ENCODE results near the gene EXOSC2. TPM values are rescaled to one million over a fixed set of nuclear protein-coding genes. Genes with fewer than 3 reads are reported as not detected.
A peak's percentile ranks its signal among the peaks of the same experiment; 100 is the strongest.

EXOSC2 gene
- total and polyA plus RNA-seq, 2 experiments from 2014 or later, result 31.0 to 47.4 TPM

DNA sequence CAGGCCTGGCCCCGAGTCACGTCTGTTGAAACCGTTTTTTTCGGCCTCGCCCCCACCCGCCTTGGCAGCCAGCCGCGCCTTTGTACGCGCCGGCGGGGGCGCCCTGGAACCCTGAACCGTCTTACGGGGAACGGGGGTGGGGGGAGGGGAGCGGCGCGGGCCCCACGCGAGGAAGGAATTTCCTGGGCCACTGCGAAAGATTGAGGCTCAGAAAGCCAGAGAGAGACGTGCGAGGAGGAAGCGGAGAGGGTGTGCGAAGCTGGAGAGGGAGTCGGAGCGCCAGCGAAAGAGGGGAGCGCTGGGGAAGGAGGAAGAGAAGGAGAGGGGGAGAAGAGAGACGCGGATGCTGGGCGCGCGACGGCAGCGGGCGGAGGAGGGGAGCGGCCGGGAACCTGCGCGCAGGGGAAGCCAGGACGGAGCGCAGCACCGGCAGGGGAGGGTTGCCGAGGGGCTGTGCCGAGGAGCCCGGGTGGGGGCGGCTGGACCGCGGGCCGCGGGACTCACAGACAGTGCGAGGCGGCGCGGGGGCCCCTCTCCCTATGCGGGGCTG lies 33.8 kb upstream of the EXOSC2 start:
- H3K9me3 ChIP-seq (ENCODE audit: low read depth), result no peaks in the 10 kb centered on the region
- H3K36me3 ChIP-seq, result no peaks in the 10 kb centered on the region
- no peak overlapping the region for H3K4me3 ChIP-seq
- no peak overlapping the region for H3K27ac ChIP-seq
- peaks cover 100% of the 10 kb centered on the region for H3K27me3 ChIP-seq
- DNase-seq (ENCODE audit: low read depth in 1 of 2, low spot score in 1 of 2), result no peak
- no peaks in the 10 kb centered on the region for H3K4me1 ChIP-seq (ENCODE audit: low read depth)
- TF ChIP-seq, protein P1, sequence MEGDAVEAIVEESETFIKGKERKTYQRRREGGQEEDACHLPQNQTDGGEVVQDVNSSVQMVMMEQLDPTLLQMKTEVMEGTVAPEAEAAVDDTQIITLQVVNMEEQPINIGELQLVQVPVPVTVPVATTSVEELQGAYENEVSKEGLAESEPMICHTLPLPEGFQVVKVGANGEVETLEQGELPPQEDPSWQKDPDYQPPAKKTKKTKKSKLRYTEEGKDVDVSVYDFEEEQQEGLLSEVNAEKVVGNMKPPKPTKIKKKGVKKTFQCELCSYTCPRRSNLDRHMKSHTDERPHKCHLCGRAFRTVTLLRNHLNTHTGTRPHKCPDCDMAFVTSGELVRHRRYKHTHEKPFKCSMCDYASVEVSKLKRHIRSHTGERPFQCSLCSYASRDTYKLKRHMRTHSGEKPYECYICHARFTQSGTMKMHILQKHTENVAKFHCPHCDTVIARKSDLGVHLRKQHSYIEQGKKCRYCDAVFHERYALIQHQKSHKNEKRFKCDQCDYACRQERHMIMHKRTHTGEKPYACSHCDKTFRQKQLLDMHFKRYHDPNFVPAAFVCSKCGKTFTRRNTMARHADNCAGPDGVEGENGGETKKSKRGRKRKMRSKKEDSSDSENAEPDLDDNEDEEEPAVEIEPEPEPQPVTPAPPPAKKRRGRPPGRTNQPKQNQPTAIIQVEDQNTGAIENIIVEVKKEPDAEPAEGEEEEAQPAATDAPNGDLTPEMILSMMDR (IDR thresholded peaks at IDR 0.05; ENCODE audit: low read depth, low read length), result no peak

DNA sequence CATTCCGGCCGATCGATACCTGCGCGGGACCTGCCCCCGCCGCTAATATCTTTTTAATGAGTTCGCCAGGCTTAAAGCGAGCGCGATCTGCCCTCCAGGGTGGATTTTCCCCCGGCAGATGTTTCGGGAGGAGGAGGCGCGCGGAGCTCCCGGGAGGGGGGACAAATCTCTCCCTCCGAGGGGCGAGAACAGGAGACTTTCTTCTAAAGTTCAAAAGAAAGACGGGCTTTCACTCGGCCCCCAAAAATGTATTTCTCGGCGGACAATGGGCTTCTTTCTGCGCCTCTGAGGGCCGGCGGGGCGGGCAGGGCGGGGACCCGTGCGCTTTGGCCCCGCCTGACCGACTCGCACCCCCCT lies 33.3 kb upstream of the EXOSC2 start:
- Histone ChIP-seq H3K9me3 (ENCODE audit: low read depth) (no peaks in the 10 kb centered on the region), H3K27ac (no peak overlapping the region), H3K27me3 (peaks cover 100% of the 10 kb centered on the region), H3K4me1 (ENCODE audit: low read depth) (no peaks in the 10 kb centered on the region), H3K36me3 (no peaks in the 10 kb centered on the region), H3K4me3 (no peak overlapping the region)
- no peak for DNase-seq (ENCODE audit: low read depth in 1 of 2, low spot score in 1 of 2)
- TF ChIP-seq, protein P1 (IDR thresholded peaks at IDR 0.05; ENCODE audit: low read depth, low read length), result no peak

DNA sequence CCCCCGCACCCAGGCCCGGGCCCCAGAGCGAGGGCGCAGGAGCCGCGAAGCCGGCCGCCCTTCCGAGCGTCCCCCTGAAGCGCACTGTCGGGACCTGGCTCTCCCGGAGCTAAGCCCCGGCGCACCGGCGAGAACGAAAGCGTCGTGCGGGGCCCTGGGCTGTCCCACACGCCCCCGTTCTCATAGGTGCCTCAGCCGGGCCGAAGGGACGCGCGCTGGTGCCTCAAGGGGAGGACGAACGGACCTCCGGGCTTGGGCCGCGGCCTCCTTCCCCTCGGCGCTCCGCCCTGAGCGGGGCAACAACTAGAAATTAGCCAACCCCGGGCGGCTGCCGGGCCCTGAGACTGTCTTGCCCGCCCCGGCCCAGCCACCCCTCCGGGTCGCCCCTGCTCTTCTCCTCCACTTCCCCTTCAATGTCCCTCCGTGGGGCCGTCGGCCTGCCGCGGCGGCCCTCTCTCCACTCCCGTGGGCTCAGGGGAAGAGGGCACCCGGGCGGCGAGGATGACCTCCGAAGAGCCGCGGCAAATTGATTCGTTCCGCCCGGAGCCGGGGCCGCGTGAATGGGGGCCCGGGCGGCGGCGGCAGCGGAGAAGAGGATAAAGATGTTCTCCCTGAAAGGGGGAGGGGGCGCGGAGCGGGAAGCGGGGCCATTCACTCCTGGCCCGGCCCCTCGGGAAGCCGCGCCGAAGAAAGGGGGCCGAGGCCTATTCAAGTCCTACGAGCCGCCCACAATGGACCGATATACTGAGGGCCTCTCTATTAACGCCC lies 32.7 kb upstream of the EXOSC2 start:
- peaks cover 4% of the 10 kb centered on the region for H3K4me1 ChIP-seq (ENCODE audit: low read depth)
- no peaks in the 10 kb centered on the region for H3K9me3 ChIP-seq (ENCODE audit: low read depth)
- peak overlapping the region; percentile 3 for H3K4me3 ChIP-seq
- H3K27me3 ChIP-seq, result peaks cover 100% of the 10 kb centered on the region
- no peak overlapping the region for H3K27ac ChIP-seq
- TF ChIP-seq, protein P1 (IDR thresholded peaks at IDR 0.05; ENCODE audit: low read depth, low read length), result no peak
- H3K36me3 ChIP-seq, result no peaks in the 10 kb centered on the region
- no peak for DNase-seq (ENCODE audit: low read depth in 1 of 2, low spot score in 1 of 2)

DNA sequence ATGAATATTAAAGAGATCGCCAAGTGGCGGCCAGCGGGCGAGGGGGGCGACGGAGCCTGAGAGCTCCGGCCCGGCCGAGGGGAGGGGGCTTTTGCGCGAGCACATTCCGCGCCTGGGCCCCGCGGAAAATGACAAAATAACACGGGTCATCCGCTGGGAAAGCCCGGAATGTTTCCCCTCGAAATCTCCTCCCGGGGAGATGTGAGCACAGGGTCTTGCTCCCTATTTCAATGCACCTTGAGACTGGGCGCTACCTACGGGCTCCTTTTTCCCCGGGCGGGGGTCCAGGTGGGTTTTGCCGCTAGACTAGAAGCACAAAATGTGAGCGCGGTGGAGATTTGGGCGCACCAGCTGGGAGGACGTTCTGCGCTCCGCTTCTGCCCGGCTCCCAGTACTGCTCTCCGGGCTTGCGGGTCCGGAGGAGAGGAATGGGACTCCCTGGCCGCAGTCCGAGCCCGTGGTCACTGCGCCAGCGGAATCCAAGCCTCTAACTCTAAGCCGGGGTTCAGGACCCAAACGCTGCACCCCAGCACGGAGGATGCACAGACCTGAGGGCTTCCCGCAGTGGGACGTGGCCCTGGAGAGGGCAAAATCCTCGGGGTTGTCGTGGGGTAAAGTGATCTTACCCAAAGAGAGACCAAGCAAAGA lies 32.0 kb upstream of the EXOSC2 start:
- H3K36me3 ChIP-seq, result no peaks in the 10 kb centered on the region
- H3K27me3 ChIP-seq, result peaks cover 100% of the 10 kb centered on the region
- H3K4me3 ChIP-seq, result peak overlapping the region; percentile 3
- no peaks in the 10 kb centered on the region for H3K9me3 ChIP-seq (ENCODE audit: low read depth)
- no peak overlapping the region for H3K27ac ChIP-seq
- TF ChIP-seq, protein P1 (IDR thresholded peaks at IDR 0.05; ENCODE audit: low read depth, low read length), result no peak
- H3K4me1 ChIP-seq (ENCODE audit: low read depth), result peaks cover 4% of the 10 kb centered on the region
- no peak for DNase-seq (ENCODE audit: low read depth in 1 of 2, low spot score in 1 of 2)

DNA sequence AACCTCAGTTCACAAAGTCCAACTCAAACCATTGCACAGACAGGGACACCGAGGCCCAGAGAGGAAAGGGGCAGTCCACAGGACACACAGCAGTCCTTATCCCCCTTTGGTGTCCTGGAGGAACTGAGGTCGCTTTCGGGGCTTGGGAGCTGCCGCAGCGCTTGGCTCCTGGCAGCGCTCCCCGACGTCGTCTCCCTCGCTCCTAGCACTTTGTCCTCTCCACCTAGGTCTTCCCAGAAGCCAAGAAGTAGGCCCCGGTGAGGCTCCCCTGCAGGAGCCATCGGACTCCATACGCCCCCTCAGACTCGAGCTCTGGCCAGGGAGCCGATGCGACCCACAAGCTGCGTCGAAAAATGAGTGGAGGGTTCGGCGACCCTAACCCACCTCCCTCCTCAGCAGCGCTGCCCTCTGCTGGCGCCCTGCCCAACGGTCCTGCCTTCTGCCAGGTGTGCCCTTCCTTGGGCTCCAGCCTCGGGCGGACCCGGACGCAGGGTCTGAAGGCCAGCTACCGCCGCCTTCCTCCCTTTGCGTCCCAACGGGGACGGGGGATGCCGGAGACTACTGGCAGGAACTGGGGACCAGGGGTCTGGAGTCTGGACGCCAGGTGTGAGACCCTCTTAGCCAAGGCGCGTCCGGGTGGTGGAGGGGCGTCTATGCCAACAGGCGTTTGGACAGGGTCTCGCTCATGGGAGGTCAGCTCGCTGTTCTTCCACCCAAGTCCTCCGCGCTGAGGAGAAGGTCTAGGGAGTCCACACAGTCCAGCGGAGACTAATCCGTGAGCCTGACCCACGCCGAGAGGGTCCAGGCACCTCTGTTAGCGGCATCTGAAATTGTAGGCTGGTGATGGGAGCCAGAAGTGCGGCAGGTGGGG lies 31.2 kb upstream of the EXOSC2 start:
- H3K36me3 ChIP-seq, result no peaks in the 10 kb centered on the region
- peaks cover 100% of the 10 kb centered on the region for H3K27me3 ChIP-seq
- H3K4me3 ChIP-seq, result no peak overlapping the region
- no peak overlapping the region for H3K27ac ChIP-seq
- TF ChIP-seq, protein P1 (IDR thresholded peaks at IDR 0.05; ENCODE audit: low read depth, low read length), result no peak
- H3K4me1 ChIP-seq (ENCODE audit: low read depth), result peaks cover 4% of the 10 kb centered on the region
- DNase-seq (ENCODE audit: low read depth in 1 of 2, low spot score in 1 of 2), result no peak
- no peaks in the 10 kb centered on the region for H3K9me3 ChIP-seq (ENCODE audit: low read depth)

Measured in cardiac muscle cell (in vitro differentiated cells and primary cell).